NOMO-1 treated with dmso at 0.1 percent for 144 hours (cell line): ENCODE measurements around the gene N4BP2L2.

Experiments used
- DNase-seq: peaks from one replicate; lab custom pipeline; 2025; ENCODE audit not compliant: unreplicated experiment; lab: John Stamatoyannopoulos, UW

Gene N4BP2L2

GRCh38 chr13:32426990-32427851, 111.4 kb downstream of the N4BP2L2 start:
- peak; percentile 46 for DNase-seq

- peak; percentile 82 for DNase-seq
Measured at GRCh38 chr13:32426191-32426989, 112.2 kb downstream of the N4BP2L2 start.

- no peak for DNase-seq
Measured at GRCh38 chr13:32425158-32425557, 113.4 kb downstream of the N4BP2L2 start.

GRCh38 chr13:32423592-32423991, 115.0 kb downstream of the N4BP2L2 start:
- DNase-seq = peak; percentile 14

GRCh38 chr13:32419862-32420261, 118.7 kb downstream of the N4BP2L2 start:
- DNase-seq = no peak

GRCh38 chr13:32417995-32418394, 120.6 kb downstream of the N4BP2L2 start:
- DNase-seq = no peak

GRCh38 chr13:32415019-32415418, 123.6 kb downstream of the N4BP2L2 start:
- no peak for DNase-seq

GRCh38 chr13:32414580-32414979, 124.0 kb downstream of the N4BP2L2 start:
- no peak for DNase-seq

GRCh38 chr13:32413284-32413683, 125.3 kb downstream of the N4BP2L2 start:
- DNase-seq = no peak

- no peak for DNase-seq
Measured at GRCh38 chr13:32409561-32410421, 128.8 kb downstream of the N4BP2L2 start.

GRCh38 chr13:32409001-32409313, 129.6 kb downstream of the N4BP2L2 start:
- no peak for DNase-seq

GRCh38 chr13:32408296-32409000, 130.1 kb downstream of the N4BP2L2 start:
- DNase-seq = no peak

GRCh38 chr13:32407854-32408253, 130.7 kb downstream of the N4BP2L2 start:
- no peak for DNase-seq

- DNase-seq = no peak
Measured at GRCh38 chr13:32403108-32403507, 135.5 kb downstream of the N4BP2L2 start.

- DNase-seq = no peak
Measured at GRCh38 chr13:32391101-32391619, 147.4 kb downstream of the N4BP2L2 start.

- DNase-seq = no peak
Measured at GRCh38 chr13:32390484-32390883, 148.1 kb downstream of the N4BP2L2 start.

- DNase-seq = no peak
Measured at GRCh38 chr13:32390048-32390447, 148.5 kb downstream of the N4BP2L2 start.

GRCh38 chr13:32385410-32385809, 153.2 kb downstream of the N4BP2L2 start:
- DNase-seq = no peak

GRCh38 chr13:32384702-32385101, 153.9 kb downstream of the N4BP2L2 start:
- peak; percentile 7 for DNase-seq

- DNase-seq = no peak
Measured at GRCh38 chr13:32383836-32384618, 154.6 kb downstream of the N4BP2L2 start.
